K562 (cell line): Measurements from ENCODE around the gene PHOSPHO1. TPM values are rescaled to one million over a fixed set of nuclear protein-coding genes. Genes with fewer than 3 reads are reported as not detected.

Source experiments
- ATAC-seq: fragments of 200-7000 bp; cut with Tn5 transposase; 3 replicates; pipeline ENCODE4 v1.9.1; 2020; ENCODE audit warnings: moderate library complexity
- BruUV-seq: library from RNA; stranded (reverse); fragments of 400-500 nt; replicated peaks from 2 replicates; lab custom pipeline; 2021; lab: Mats Ljungman, UMichigan
- CTCF ChIA-PET: fragments of 300-600 bp; formaldehyde crosslinking; extraction: SDS; loops from one replicate; lab custom pipeline; 2021; ENCODE audit warnings: low intra/inter-chr PET ratio; lab: Yijun Ruan, JAX
- POLR2A ChIA-PET: fragments of 300-600, 350-650 bp; sonication (Branson Sonifier 250); formaldehyde crosslinking; extraction: SDS; loops from one replicate; lab custom pipeline; 2021; ENCODE audit warnings: antibody characterized with exemption, inconsistent platforms; lab: Yijun Ruan, JAX
- DNase-seq, 4 experiments: peaks; one replicate each; pipeline versions ENCODE4 v3.0.0 to v3.0.0-alpha.2; 2011 to 2018; ENCODE audit warnings: low spot score in 3 of 4, mixed read lengths in 3 of 4; ENCODE audit errors: extremely low read depth in 1 of 4
- FAIRE-seq: peaks from 2 replicates; lab custom pipeline; 2011; peaks lifted over from hg19 to GRCh38; lab: Jason Lieb, UNC
- H2AFZ ChIP-seq: 2 replicates; pipeline ENCODE4 v1.6.0; 2011; ENCODE audit warnings: low read depth, low read length, control low read depth, inconsistent platforms
- H3K27ac ChIP-seq: fragments of 200-600 bp; 3 replicates; pipeline ENCODE4 v1.8.0; 2011; ENCODE audit warnings: low read depth, mild to moderate bottlenecking, control low read depth, inconsistent platforms, low read length, moderate library complexity, mixed read lengths; ENCODE audit errors: extremely low read depth
- H3K27me3 ChIP-seq, 2 experiments: fragments of 300-600 bp in 1 of 2; 2 replicates in 1 of 2; 3 replicates in 1 of 2; pipeline versions ENCODE4 v1.6.0 to v1.8.0; 2011; ENCODE audit warnings: inconsistent platforms in 2 of 2, low read length in 2 of 2, mild to moderate bottlenecking in 1 of 2, mixed read lengths in 1 of 2, moderate library complexity in 1 of 2; ENCODE audit not compliant: control insufficient read depth in 2 of 2, insufficient read depth in 2 of 2
- H3K36me3 ChIP-seq: fragments of 300-600 bp; 3 replicates; pipeline ENCODE4 v1.8.0; 2011; ENCODE audit warnings: mild to moderate bottlenecking, low read length, inconsistent platforms; ENCODE audit not compliant: control insufficient read depth, insufficient read depth
- H3K4me1 ChIP-seq, 2 experiments: fragments of 200-600 bp in 1 of 2; replicated peaks in 1 of 2; 2 replicates in 1 of 2; 3 replicates in 1 of 2; pipeline versions ENCODE4 v1.5.1 to v1.8.0; 2011; ENCODE audit warnings: inconsistent platforms in 2 of 2, low read length in 2 of 2, mild to moderate bottlenecking in 1 of 2, mixed read lengths in 1 of 2, moderate library complexity in 1 of 2; ENCODE audit not compliant: control insufficient read depth in 2 of 2, insufficient read depth in 2 of 2
- H3K4me2 ChIP-seq: 2 replicates; pipeline ENCODE4 v1.6.1; 2011; ENCODE audit warnings: low read length, control low read depth, inconsistent platforms, mixed read lengths; ENCODE audit not compliant: insufficient read depth
- H3K4me3 ChIP-seq: fragments of 200-600 bp; sonication (generic), shearing (Covaris generic); 2 replicates; pipeline ENCODE4 v1.5.1; 2016; ENCODE audit warnings: control low read depth, inconsistent platforms
- H3K79me2 ChIP-seq: fragments of 200-600 bp; 3 replicates; pipeline ENCODE4 v1.8.0; 2011; ENCODE audit warnings: low read length, inconsistent platforms; ENCODE audit not compliant: control insufficient read depth, insufficient read depth
- H3K9ac ChIP-seq, 2 experiments: 2 replicates each; pipeline versions ENCODE4 v1.6.0 to v1.6.1; 2011; ENCODE audit warnings: low read depth in 2 of 2, low read length in 2 of 2, control low read depth in 1 of 2, inconsistent platforms in 1 of 2, mild to moderate bottlenecking in 1 of 2, mixed read lengths in 1 of 2; ENCODE audit not compliant: insufficient read depth in 1 of 2
- H3K9me1 ChIP-seq: one replicate; pipeline ENCODE4 v1.6.0; 2011; ENCODE audit warnings: inconsistent platforms, mild to moderate bottlenecking, low read length, moderate library complexity; ENCODE audit not compliant: control insufficient read depth, insufficient read depth
- H3K9me3 ChIP-seq: replicated peaks from 2 replicates; pipeline ENCODE4 v1.5.1; 2011; ENCODE audit warnings: low read depth, low read length, inconsistent platforms; ENCODE audit not compliant: control insufficient read depth, insufficient read depth
- H4K20me1 ChIP-seq: replicated peaks from 2 replicates; pipeline ENCODE4 v1.6.1; 2011; ENCODE audit warnings: low read length, inconsistent platforms, mixed read lengths; ENCODE audit not compliant: control insufficient read depth, insufficient read depth
- ELK3 ChIP-seq: fragments of 450-650 bp; formaldehyde crosslinking; IDR thresholded peaks from 2 replicates; pipeline ENCODE4 v1.4.0; 2020; ENCODE audit warnings: mild to moderate bottlenecking
- FOXA3 ChIP-seq, 2 experiments: fragments of 450-650 bp in 1 of 2; sonication (generic) in 1 of 2; formaldehyde crosslinking; IDR thresholded peaks in 1 of 2; conservative IDR thresholded peaks in 1 of 2; 2 replicates each; pipeline versions ENCODE4 v1.4.0 to v1.8.0; 2020 to 2022; ENCODE audit warnings: mild to moderate bottlenecking in 2 of 2, missing genetic modification reagents in 1 of 2
- KDM5B ChIP-seq: fragments of 200-600 bp; sonication (generic); IDR thresholded peaks from 2 replicates; pipeline ENCODE4 v1.6.1; 2012; ENCODE audit warnings: low read depth, mild to moderate bottlenecking, moderate library complexity, low read length, control low read depth, inconsistent platforms; ENCODE audit not compliant: insufficient replicate concordance
- KLF10 ChIP-seq: fragments of 250-450 bp; sonication (Bioruptor Pico); IDR thresholded peaks from 2 replicates; pipeline ENCODE4 v1.6.1; 2021; ENCODE audit warnings: matching md5 sums
- LEF1 ChIP-seq: fragments of 450-650 bp; IDR thresholded peaks from 2 replicates; pipeline ENCODE4 v1.6.1; 2016; ENCODE audit warnings: mild to moderate bottlenecking
- NR2F6 ChIP-seq: fragments of 450-650 bp; formaldehyde crosslinking; IDR thresholded peaks from 2 replicates; pipeline ENCODE4 v1.4.0; 2020; ENCODE audit warnings: mild to moderate bottlenecking
- SIRT6 ChIP-seq: IDR thresholded peaks from one replicate; pipeline ENCODE4 v1.6.1; 2012; ENCODE audit warnings: low read depth, mild to moderate bottlenecking, control low read depth, inconsistent platforms, low read length, moderate library complexity
- SREBF1 ChIP-seq: fragments of 150-350 bp; IDR thresholded peaks from 2 replicates; pipeline ENCODE4 v1.6.1; 2014; ENCODE audit warnings: antibody characterized with exemption, low read depth, low read length, borderline replicate concordance
- TCF7L2 ChIP-seq: fragments of 150-350 bp; IDR thresholded peaks from 2 replicates; pipeline ENCODE4 v1.6.1; 2016; ENCODE audit warnings: low read depth, mild to moderate bottlenecking, low read length, moderate library complexity
- XRCC4 ChIP-seq: IDR thresholded peaks from one replicate; pipeline ENCODE4 v1.6.1; 2011; ENCODE audit not compliant: insufficient read depth, insufficient read length; ENCODE audit errors: extremely low read depth
- ZKSCAN3 ChIP-seq: fragments of 250-450 bp; sonication (Bioruptor Pico); IDR thresholded peaks from 2 replicates; pipeline ENCODE4 v1.4.0; 2020
- ZNF197 ChIP-seq: fragments of 200-800 bp; sonication (Bioruptor generic); IDR thresholded peaks from 2 replicates; pipeline ENCODE4 v1.6.1; 2016; ENCODE audit warnings: low read depth, missing genetic modification characterization, missing compliant biosample characterization
- ZNF212 ChIP-seq: fragments of 450-650 bp; formaldehyde crosslinking; IDR thresholded peaks from 2 replicates; pipeline ENCODE4 v1.4.0; 2020; ENCODE audit warnings: mild to moderate bottlenecking
- ZNF263 ChIP-seq: sonication (generic); formaldehyde crosslinking; IDR thresholded peaks from 2 replicates; pipeline ENCODE4 v1.8.0; 2022; ENCODE audit warnings: mild to moderate bottlenecking, missing genetic modification reagents, borderline replicate concordance
- WGBS: fragments of 100-300 bp; shearing (Covaris generic); methylation state at CpG from one replicate; pipeline ENCODE4 v1.1.6; 2016; ENCODE audit warnings: low coverage, mixed read lengths; ENCODE audit not compliant: insufficient coverage; ENCODE audit errors: missing lambda C conversion rate; 5-methylcytosine and 5-hydroxymethylcytosine counted together
- in situ Hi-C: fragments of 300-500 bp; cut with MboI; formaldehyde crosslinking; loops from 4 replicates; pipeline ENCODE4 v1.15.0; 2018; ENCODE audit warnings: inconsistent platforms, mixed read lengths
- intact Hi-C: fragments of 100-400 bp; cut with micrococcal nuclease; formaldehyde crosslinking; loops from 2 replicates; pipeline ENCODE4 v1.14.2; 2022
- polyA plus RNA-seq, 8 experiments: library from polyadenylated mRNA; depleted of rRNA in 4 of 8; stranded (reverse) in 5 of 8; unstranded in 3 of 8; fragments of >200 nt; fragmentation: Nextera tagmentation in 2 of 8; fragmentation: Illumina TruSeq in 1 of 8; extraction: Ambion mirVana in 2 of 8; extraction: Trizol in 1 of 8; gene quantifications; 2 replicates each; pipeline versions ENCODE4 v1.2.1 to v1.2.3, GENCODE V29; 2011 to 2014; ENCODE audit warnings: inconsistent platforms in 1 of 8, missing spikeins in 1 of 8
- total RNA-seq, 7 experiments: library from RNA; depleted of rRNA in 6 of 7; stranded (reverse); fragments of >200 nt in 6 of 7; fragmentation: Illumina TruSeq in 2 of 7; extraction: Trizol in 2 of 7; gene quantifications; 2 replicates each; pipeline versions ENCODE4 v1.2.1 to v1.2.3, GENCODE V29; 2011 to 2021; ENCODE audit warnings: low replicate concordance in 1 of 7
- TF ChIP-seq, protein P1 (sequence below): sonication (generic); formaldehyde crosslinking; IDR thresholded peaks from 2 replicates; pipeline ENCODE4 v1.8.0; 2023; ENCODE audit warnings: missing genetic modification reagents, mild to moderate bottlenecking, borderline replicate concordance
- TF ChIP-seq, protein P2 (sequence below), 2 experiments: fragments of 450-650 bp; conservative IDR thresholded peaks; 2 replicates each; pipeline ENCODE4 v1.6.1; 2017; ENCODE audit warnings: mild to moderate bottlenecking in 2 of 2, moderate library complexity in 2 of 2

PHOSPHO1 gene
- total and polyA plus RNA-seq, 9 of the 15 experiments (the other 6 are each of a cell fraction or from before 2014, with no cell fraction given), result 0.06 to 0.07 TPM; not detected in 7

GRCh38 chr17:49203796-49204195 lies 26.8 kb downstream of the PHOSPHO1 start:
- POLR2A ChIA-PET, result no interaction called here
- H3K9me3 ChIP-seq, result no peaks in the 10 kb centered on the region
- CTCF ChIA-PET, result no interaction called here
- no peaks in the 10 kb centered on the region; a peak in 1 of 5 replicates for H3K4me1 ChIP-seq
- intact Hi-C loops (no loop called here), in situ Hi-C loops (no loop called here)
- 0% methylated on average over 2 of the region's 2 CpGs for WGBS
- no peak overlapping the region for H2AFZ ChIP-seq
- no peak overlapping the region for H3K9ac ChIP-seq
- H4K20me1 ChIP-seq, result no peaks in the 10 kb centered on the region
- no peaks in the 10 kb centered on the region for H3K9me1 ChIP-seq
- no peaks in the 10 kb centered on the region for H3K79me2 ChIP-seq
- H3K36me3 ChIP-seq, result no peaks in the 10 kb centered on the region
- no peak overlapping the region for H3K4me2 ChIP-seq
- BruUV-seq, result no TSS peak
- ATAC-seq (no peak), DNase-seq (no peak), FAIRE-seq (no peak)
- no peak overlapping the region for H3K4me3 ChIP-seq
- H3K27ac ChIP-seq, result no peak overlapping the region
- peaks cover 18 to 66% of the 10 kb centered on the region in 2 experiments for H3K27me3 ChIP-seq
- TF ChIP-seq SREBF1 (no peak), ZKSCAN3 (CRISPR knock-in tag) (no peak), LEF1 (no peak), SIRT6 (no peak), NR2F6 (no peak), FOXA3 (CRISPR knock-in tag; conservative IDR thresholded peaks at IDR 0.05 in 1 of 2, IDR thresholded peaks at IDR 0.05 in 1 of 2) (no peak), ELK3 (CRISPR knock-in tag) (no peak), ZNF197 (CRISPR knock-in tag) (no peak), XRCC4 (no peak), KLF10 (no peak), ZNF212 (CRISPR knock-in tag) (no peak), TCF7L2 (no peak), KDM5B (no peak), ZNF263 (CRISPR knock-in tag) (no peak)
- TF ChIP-seq, protein P1, sequence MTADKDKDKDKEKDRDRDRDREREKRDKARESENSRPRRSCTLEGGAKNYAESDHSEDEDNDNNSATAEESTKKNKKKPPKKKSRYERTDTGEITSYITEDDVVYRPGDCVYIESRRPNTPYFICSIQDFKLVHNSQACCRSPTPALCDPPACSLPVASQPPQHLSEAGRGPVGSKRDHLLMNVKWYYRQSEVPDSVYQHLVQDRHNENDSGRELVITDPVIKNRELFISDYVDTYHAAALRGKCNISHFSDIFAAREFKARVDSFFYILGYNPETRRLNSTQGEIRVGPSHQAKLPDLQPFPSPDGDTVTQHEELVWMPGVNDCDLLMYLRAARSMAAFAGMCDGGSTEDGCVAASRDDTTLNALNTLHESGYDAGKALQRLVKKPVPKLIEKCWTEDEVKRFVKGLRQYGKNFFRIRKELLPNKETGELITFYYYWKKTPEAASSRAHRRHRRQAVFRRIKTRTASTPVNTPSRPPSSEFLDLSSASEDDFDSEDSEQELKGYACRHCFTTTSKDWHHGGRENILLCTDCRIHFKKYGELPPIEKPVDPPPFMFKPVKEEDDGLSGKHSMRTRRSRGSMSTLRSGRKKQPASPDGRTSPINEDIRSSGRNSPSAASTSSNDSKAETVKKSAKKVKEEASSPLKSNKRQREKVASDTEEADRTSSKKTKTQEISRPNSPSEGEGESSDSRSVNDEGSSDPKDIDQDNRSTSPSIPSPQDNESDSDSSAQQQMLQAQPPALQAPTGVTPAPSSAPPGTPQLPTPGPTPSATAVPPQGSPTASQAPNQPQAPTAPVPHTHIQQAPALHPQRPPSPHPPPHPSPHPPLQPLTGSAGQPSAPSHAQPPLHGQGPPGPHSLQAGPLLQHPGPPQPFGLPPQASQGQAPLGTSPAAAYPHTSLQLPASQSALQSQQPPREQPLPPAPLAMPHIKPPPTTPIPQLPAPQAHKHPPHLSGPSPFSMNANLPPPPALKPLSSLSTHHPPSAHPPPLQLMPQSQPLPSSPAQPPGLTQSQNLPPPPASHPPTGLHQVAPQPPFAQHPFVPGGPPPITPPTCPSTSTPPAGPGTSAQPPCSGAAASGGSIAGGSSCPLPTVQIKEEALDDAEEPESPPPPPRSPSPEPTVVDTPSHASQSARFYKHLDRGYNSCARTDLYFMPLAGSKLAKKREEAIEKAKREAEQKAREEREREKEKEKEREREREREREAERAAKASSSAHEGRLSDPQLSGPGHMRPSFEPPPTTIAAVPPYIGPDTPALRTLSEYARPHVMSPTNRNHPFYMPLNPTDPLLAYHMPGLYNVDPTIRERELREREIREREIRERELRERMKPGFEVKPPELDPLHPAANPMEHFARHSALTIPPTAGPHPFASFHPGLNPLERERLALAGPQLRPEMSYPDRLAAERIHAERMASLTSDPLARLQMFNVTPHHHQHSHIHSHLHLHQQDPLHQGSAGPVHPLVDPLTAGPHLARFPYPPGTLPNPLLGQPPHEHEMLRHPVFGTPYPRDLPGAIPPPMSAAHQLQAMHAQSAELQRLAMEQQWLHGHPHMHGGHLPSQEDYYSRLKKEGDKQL (CRISPR knock-in tag), result no peak
- TF ChIP-seq, protein P2, sequence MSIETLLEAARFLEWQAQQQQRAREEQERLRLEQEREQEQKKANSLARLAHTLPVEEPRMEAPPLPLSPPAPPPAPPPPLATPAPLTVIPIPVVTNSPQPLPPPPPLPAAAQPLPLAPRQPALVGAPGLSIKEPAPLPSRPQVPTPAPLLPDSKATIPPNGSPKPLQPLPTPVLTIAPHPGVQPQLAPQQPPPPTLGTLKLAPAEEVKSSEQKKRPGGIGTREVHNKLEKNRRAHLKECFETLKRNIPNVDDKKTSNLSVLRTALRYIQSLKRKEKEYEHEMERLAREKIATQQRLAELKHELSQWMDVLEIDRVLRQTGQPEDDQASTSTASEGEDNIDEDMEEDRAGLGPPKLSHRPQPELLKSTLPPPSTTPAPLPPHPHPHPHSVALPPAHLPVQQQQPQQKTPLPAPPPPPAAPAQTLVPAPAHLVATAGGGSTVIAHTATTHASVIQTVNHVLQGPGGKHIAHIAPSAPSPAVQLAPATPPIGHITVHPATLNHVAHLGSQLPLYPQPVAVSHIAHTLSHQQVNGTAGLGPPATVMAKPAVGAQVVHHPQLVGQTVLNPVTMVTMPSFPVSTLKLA (conservative IDR thresholded peaks at IDR 0.05), result no peak
